NCI-H146 treated with DMSO at 0.1 percent for 48 hours (cell line): ENCODE data around the gene PPFIA1.
"Not testable (repeated sequence)": the region's sequence is repeated elsewhere in the genome, so short reads cannot be mapped to it uniquely, and the experiment has no call there.

Source experiments
- DNase-seq: peaks from one replicate; lab custom pipeline; 2025; ENCODE audit not compliant: unreplicated experiment; lab: John Stamatoyannopoulos, UW

Gene PPFIA1

GRCh38 chr11:70323806-70324205 lies 53.3 kb downstream of the PPFIA1 start:
- no peak for DNase-seq

GRCh38 chr11:70324376-70325115 lies 54.1 kb downstream of the PPFIA1 start:
- no peak for DNase-seq

DNA sequence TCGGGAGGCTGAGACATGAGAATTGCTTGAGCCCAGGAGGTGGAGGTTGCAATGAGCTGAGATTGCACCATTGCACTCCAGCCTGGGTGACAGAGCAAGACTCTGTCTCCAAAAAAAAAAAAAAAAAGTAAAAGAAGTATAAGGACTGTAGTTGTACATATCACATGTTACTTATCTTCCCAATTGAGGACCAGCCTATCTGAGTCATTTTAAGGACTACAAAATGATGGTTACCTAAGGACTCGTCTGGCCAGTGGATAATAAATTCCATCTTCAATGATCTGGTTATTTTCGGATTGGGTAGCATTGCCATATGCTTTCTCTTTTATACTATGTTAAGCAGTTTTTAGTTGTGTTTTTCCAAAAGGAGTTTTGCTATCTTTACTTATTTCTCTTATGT lies 55.3 kb downstream of the PPFIA1 start:
- DNase-seq: no peak

DNA sequence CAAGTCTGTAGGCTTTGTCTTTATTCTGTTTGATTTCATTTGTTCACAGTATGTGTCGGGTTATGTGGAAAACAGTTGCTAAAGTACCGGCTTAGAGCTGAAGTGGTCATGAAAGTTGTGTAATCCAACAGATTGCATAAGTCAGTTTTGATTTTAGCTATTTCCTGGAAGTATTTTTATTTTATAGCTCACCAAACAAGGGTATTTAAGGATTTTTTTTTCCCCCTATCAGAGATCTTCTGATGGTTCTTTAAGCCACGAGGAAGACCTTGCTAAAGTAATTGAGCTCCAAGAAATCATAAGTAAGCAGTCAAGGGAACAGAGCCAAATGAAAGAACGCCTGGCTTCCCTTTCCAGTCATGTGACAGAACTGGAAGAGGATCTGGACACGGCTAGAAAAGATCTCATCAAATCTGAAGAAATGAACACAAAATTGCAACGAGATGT lies 55.9 kb downstream of the PPFIA1 start:
- no peak for DNase-seq

DNA sequence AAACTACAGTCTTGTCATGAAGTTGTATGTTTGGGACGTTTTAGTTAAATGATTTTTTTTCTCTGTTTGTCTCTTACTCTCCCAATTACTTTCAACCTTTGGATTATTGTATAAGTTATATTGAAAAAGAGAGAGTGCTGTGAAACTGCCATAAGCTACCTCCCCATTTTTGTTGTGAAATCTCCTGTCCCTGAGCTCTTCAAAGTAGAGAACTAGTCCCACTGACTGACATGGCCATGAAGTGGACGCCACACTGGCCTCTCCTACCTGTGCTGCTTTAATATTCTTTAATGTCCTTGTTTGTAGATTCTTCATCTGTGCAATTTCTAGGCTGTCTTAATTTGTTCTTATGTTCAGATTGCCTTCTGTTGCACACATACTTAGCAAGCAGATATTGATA lies 56.3 kb downstream of the PPFIA1 start:
- DNase-seq: no peak

DNA sequence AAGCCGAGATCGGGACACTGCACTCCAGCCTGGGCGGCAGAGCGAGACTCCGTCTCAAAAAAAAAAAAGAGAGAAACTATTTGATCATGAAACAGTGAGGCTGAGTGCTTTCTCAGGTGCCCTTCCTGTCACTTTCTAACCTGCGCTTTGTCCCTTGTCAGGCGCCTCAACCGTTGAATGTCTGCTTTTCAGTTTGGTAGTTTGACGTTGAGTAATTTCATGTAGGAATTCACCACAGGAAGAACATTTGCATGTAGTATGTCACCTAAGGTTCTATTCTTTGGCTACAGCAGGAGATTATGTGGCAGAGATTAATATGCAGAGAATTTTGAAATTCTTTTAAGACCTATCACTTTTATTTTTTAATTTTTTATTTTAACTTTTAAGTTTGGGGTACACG lies 57.2 kb downstream of the PPFIA1 start:
- no peak for DNase-seq

DNA sequence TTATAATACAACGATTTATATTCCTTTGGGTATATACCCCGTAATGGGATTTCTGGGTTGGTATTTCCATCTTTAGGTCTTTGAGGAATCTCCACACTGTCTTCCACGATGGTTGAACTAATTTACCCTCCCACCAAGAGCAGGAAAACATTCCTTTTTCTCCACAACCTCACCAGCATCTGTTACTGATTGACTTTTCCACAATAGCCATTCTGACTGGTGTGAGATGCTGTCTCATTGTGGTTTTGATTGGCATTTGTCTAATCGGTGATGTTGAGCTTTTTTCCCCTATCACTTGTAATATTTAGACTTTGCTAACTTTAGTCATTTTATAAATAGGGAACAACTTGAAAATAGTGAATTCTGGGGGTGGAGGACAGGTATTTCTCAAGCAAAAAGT lies 58.1 kb downstream of the PPFIA1 start:
- no peak for DNase-seq

DNA sequence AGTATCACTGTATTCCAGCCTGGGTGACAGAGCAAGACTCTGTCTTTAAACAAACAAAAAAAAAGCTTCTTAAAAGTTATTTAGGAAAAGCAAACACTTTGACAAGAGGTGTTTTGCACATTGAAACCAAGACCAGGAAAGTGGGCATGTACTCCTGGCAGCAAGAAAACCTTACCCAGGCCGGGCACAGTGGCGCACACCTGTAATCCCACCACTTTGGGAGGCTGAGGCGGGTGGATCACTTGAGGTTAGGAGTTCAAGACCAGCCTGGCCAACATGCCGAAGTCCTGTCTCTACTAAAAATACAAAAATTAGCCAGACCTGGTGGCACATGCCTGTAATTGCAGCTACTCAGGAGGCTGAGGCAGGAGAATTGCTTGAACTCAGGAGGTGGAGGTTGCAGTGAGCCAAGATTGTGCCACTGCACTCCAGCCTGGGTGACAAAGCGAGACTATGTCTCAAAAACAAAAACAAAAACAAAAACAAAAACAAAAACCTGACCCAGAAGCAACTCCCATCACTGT lies 60.9 kb downstream of the PPFIA1 start:
- not testable (repeated sequence) for DNase-seq

GRCh38 chr11:70331901-70332300 lies 61.4 kb downstream of the PPFIA1 start:
- DNase-seq: no peak

GRCh38 chr11:70332567-70332966 lies 62.1 kb downstream of the PPFIA1 start:
- no peak for DNase-seq

DNA sequence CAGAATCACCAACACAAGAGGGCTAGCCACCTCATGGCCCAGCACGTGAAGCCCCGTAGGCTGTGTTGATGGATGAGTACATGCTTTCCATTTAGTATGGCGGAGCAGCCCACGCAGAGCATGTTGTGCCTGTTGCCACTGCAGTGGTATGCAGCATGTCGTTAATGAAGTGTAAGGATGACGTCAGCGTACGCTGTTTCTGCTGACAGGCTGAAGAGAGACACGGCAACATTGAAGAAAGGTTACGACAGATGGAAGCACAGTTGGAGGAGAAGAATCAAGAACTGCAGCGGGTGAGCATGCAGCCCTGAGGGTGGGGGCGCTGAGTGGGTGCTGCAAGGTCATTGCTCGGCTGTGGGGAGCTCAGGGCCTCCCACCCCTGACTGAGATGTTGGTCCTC lies 62.8 kb downstream of the PPFIA1 start:
- DNase-seq: no peak

DNA sequence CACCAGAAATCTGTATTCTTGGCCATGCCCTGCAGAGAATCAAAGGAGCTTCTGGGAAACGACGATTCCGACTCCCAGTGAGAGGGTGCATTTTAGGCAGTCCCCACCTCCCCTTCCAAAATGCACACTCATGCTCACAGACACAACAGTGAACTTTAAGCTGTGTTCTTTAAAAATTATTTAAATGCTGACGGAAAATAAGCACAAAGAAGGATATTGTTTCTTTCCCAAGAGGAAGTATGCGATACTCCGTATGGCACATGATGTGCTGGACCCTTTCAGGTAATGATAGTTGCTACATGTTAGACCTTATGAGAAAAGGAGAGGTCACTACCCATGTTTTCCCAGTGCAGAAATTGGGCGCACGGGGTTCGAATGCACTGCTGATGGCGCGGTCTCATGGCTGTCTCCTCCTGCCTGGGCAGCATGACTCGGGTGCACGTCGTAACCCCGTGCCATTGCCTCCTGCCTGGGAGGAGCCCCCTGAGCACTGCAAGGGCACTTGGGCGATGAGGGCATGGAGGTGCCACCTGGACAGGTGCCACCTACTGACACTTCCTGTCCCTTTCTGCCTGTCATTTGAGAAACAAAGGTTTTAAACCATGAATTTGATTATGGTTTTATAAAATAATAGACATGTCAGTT lies 64.0 kb downstream of the PPFIA1 start:
- DNase-seq: no peak

GRCh38 chr11:70335511-70335910 lies 65.0 kb downstream of the PPFIA1 start:
- no peak for DNase-seq

- DNase-seq: no peak
These were observed 68.1 kb downstream of the PPFIA1 start for GRCh38 chr11:70338594-70338993.

- no peak for DNase-seq
These were observed 68.6 kb downstream of the PPFIA1 start for GRCh38 chr11:70339066-70339465.

DNA sequence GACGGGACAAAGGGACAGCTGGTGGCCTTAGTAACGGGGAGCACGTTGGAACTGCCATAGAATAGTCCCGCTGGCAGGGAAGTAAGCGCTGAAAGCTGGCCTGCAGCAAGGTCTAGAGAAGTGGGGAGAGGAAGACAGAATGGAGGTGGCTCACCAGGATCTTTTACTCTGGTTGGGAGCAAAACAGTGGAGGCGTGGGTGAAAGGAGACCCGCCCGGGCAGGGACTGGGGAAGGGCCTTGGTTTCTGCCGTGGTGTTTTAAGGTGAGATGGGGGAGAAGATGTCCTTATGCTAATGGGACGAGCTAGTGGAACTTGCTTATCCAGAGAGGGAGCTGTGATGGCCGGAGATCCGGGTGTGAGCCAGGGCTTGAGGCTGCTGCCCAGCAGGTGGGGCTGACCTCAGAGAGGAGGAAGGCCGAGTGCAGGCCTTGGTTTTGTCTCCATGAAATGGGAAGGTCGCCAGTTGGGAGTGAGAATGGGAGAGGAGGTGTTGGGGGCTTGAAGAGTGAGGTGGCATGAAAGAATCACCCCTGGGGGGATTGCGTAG lies 71.5 kb downstream of the PPFIA1 start:
- DNase-seq: no peak

DNA sequence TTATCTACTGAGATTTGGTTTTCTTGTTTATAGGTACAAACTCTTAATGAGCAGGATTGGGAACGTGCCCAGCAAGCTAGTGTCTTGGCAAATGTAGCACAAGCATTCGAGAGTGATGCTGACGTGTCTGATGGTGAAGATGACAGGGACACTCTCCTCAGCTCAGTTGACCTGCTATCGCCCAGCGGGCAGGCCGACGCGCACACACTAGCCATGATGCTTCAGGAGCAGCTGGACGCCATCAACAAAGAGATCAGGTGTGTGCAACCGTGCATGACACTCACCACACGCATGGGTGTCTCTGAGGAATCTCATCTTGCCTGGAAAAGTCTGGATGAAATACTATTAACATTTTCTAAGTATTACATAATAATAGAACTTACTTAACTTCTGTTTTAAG lies 73.1 kb downstream of the PPFIA1 start:
- DNase-seq: no peak

- no peak for DNase-seq
These were observed 77.7 kb downstream of the PPFIA1 start for GRCh38 chr11:70348191-70348590.

- no peak for DNase-seq
These were observed 78.1 kb downstream of the PPFIA1 start for GRCh38 chr11:70348608-70349007.

- no peak for DNase-seq
These were observed 81.2 kb downstream of the PPFIA1 start for GRCh38 chr11:70351646-70352045.

DNA sequence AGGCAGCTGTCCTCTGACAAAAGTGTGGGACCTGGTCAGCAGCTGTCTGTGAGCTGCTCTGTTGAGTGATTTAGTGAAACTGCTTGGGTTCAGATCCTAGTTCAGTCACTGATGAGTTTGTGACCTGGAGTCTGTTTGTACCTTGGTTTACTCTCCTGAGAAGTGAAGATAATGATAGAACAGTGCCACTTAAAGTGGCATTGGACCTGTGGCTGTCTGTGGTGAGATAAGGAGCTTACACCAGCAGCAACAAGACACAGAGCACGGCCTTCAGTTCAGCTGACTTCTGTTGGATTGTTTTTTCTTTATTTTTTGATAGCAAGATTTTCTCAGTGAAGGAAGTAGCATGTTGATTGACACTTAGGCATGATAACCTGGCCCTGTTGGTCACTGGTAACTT lies 81.6 kb downstream of the PPFIA1 start:
- DNase-seq: no peak

GRCh38 chr11:70352601-70353000 lies 82.1 kb downstream of the PPFIA1 start:
- DNase-seq: no peak
